ENCODE measurements around the gene SNF8. TPM values are rescaled to one million over a fixed set of nuclear protein-coding genes. Genes with fewer than 3 reads are reported as not detected.

The SNF8 gene
- polyA plus RNA-seq, 1 experiment: 116 TPM

DNA sequence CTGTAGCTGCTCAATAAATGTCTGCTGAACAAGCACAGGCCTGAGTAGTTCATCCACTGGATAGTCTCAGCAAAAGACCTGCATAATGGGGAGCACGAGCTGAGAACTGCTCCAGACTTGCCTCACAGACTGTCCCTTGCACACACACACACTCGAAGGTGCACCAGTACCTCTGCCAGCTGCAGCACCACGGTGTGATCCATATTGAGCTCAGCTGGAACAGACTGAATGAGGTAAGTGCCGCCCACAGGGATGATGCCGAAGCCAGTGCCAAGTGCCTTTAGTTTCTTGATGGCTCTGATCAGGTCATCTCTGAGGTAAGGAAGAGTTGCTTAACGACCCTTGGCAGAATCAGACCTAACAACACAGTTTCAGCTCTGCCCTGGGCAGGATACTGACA is 11.6 kb downstream of the SNF8 start:
- Histone ChIP-seq H3K4me3 (ENCODE audit: low read depth, low read length) (no peak overlapping the region), H3K27me3 (ENCODE audit: control insufficient read depth, insufficient read depth, low read length) (no peaks in the 10 kb centered on the region), H3K27ac (ENCODE audit: low read depth, low read length) (no peak overlapping the region), H3K9me3 (ENCODE audit: control insufficient read depth, insufficient read depth, low read length) (no peaks in the 10 kb centered on the region)
- TF ChIP-seq, protein P1, sequence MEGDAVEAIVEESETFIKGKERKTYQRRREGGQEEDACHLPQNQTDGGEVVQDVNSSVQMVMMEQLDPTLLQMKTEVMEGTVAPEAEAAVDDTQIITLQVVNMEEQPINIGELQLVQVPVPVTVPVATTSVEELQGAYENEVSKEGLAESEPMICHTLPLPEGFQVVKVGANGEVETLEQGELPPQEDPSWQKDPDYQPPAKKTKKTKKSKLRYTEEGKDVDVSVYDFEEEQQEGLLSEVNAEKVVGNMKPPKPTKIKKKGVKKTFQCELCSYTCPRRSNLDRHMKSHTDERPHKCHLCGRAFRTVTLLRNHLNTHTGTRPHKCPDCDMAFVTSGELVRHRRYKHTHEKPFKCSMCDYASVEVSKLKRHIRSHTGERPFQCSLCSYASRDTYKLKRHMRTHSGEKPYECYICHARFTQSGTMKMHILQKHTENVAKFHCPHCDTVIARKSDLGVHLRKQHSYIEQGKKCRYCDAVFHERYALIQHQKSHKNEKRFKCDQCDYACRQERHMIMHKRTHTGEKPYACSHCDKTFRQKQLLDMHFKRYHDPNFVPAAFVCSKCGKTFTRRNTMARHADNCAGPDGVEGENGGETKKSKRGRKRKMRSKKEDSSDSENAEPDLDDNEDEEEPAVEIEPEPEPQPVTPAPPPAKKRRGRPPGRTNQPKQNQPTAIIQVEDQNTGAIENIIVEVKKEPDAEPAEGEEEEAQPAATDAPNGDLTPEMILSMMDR (IDR thresholded peaks at IDR 0.05; ENCODE audit: low read depth, low read length): no peak
- ChIA-PET POLR2A (interaction anchor here (0.6 kb wide), 1 partner anchor 65 kb away, joined by 3 read pairs; no protein-coding TSS in a partner anchor), CTCF (interaction anchor here (1.7 to 2.3 kb wide), 2 partner anchors 99 to 103 kb away, joined by 5 to 14 read pairs; no protein-coding TSS in a partner anchor)
- no peak for DNase-seq (ENCODE audit: low read depth, low spot score)

DNA sequence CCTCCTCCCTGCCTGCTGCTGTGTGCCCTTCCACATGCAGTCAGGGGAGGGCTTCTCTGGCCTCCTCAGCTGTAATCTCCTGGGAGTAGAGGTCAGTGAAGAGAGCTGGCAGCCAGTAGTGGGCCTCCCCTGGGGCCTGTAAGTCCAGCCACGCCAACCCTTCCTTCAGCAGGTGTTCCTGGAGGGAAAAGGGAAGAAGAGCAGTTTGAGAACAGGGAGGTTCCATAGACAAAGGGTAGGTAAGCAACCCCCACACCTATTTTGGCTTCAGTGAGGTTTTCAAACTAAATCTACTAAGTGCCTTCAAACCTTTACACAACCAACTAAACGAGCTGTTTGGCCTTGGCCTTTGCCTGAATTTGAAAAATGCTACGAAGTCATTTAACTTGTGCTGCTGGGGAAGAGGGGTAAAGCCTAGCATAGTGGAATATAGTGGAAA is 14.2 kb downstream of the SNF8 start:
- TF ChIP-seq, protein P1 (IDR thresholded peaks at IDR 0.05; ENCODE audit: low read depth, low read length): no peak
- ChIA-PET POLR2A (no interaction called here), CTCF (interaction anchor here (1.4 to 2.1 kb wide), 2 partner anchors 102 to 105 kb away, joined by 5 to 17 read pairs; no protein-coding TSS in a partner anchor)
- Histone ChIP-seq H3K27ac (ENCODE audit: low read depth, low read length) (no peak overlapping the region), H3K27me3 (ENCODE audit: control insufficient read depth, insufficient read depth, low read length) (no peaks in the 10 kb centered on the region), H3K4me3 (ENCODE audit: low read depth, low read length) (no peak overlapping the region), H3K9me3 (ENCODE audit: control insufficient read depth, insufficient read depth, low read length) (no peaks in the 10 kb centered on the region)
- no peak for DNase-seq (ENCODE audit: low read depth, low spot score)

DNA sequence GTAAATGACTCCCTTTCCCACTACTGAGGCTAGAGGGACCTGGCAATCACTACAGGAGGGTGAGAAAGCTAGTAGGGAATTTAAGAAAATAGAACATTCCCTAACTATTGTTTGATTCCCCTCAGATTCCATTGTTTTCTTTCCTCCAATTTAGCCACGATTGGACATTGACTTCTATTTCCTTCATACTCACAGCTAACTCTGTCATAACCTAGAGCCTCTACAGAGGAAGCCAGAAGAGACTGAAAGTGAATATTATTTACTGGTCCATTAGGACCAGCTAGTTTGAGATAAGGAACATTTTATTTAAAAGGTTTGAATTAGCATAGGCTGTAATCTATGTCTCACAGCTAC is 14.9 kb downstream of the SNF8 start:
- Histone ChIP-seq H3K9me3 (ENCODE audit: control insufficient read depth, insufficient read depth, low read length) (no peaks in the 10 kb centered on the region), H3K27me3 (ENCODE audit: control insufficient read depth, insufficient read depth, low read length) (no peaks in the 10 kb centered on the region), H3K27ac (ENCODE audit: low read depth, low read length) (no peak overlapping the region), H3K4me3 (ENCODE audit: low read depth, low read length) (no peak overlapping the region)
- ChIA-PET CTCF (interaction anchor here (2.1 kb wide), 1 partner anchor 103 kb away, joined by 17 read pairs; no protein-coding TSS in a partner anchor), POLR2A (no interaction called here)
- TF ChIP-seq, protein P1 (IDR thresholded peaks at IDR 0.05; ENCODE audit: low read depth, low read length): no peak
- DNase-seq (ENCODE audit: low read depth, low spot score): no peak

DNA sequence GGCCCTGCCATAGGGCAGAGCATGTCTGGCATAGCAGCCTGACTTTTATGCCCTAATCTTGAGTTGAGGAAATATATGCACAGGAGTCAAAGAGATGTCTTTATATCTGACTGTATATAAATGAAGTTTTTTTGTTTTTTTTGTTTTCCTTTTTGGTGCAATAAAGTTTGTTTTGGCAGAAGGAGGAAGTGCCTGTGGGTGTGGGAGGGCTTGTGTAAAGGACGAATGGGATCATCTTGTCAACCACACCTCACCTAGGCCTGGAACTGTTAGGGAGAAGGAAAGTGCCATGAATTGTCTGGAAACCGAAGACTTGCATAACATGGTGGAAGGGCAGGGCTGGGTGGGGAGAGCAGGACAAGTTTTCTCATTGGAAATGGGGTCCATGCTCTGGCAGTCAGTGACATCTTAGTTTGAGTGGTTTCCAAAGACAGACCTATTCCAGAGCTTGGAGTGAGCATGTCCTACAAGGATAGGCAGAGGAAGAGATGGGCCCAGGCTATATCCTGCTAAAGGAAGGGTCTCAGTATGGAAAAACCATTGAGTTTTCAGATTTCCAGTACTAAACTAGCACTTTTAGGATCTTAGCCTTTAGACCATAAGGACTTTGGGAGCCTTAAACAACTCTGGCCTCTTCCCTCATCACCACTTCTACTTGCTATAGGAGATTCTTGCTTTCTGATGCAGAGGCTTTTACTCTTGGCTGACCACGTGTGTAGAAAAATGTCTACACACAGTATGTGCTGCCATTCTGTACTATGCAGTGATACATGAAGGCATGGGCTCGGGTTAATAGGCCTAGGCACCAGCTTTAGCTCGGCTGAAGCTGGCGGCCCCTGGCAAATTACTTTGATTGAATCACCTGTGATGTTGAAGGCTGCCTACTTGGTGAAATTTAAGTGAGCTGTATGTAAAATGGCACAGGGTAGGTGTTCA is 15.5 kb downstream of the SNF8 start:
- TF ChIP-seq, protein P1 (IDR thresholded peaks at IDR 0.05; ENCODE audit: low read depth, low read length): no peak
- POLR2A ChIA-PET: no interaction called here
- H3K4me3 ChIP-seq (ENCODE audit: low read depth, low read length): no peak overlapping the region
- DNase-seq (ENCODE audit: low read depth, low spot score): no peak
- no peaks in the 10 kb centered on the region for H3K9me3 ChIP-seq (ENCODE audit: control insufficient read depth, insufficient read depth, low read length)
- H3K27ac ChIP-seq (ENCODE audit: low read depth, low read length): no peak overlapping the region
- CTCF ChIA-PET: interaction anchor here (2.1 kb wide), 1 partner anchor 104 kb away, joined by 17 read pairs; no protein-coding TSS in a partner anchor
- no peaks in the 10 kb centered on the region for H3K27me3 ChIP-seq (ENCODE audit: control insufficient read depth, insufficient read depth, low read length)
